H1 (cell line): ENCODE measurements around the gene IFT122. TPM values are rescaled to one million over a fixed set of nuclear protein-coding genes. Genes with fewer than 3 reads are reported as not detected.

ENCODE experiments used
- CTCF ChIA-PET: fragments of 300-600 bp; sonication (Branson Sonifier 250); formaldehyde crosslinking; loops from one replicate; lab custom pipeline; 2021; ENCODE audit not compliant: partially characterized antibody; lab: Charles Lee
- POLR2A ChIA-PET: fragments of 300-600 bp; sonication (Branson Sonifier 250); formaldehyde crosslinking; loops from one replicate; lab custom pipeline; 2021; ENCODE audit warnings: inconsistent platforms; ENCODE audit not compliant: partially characterized antibody; lab: Charles Lee
- DNase-seq, 2 experiments: peaks; one replicate each; pipeline versions ENCODE4 v3.0.0 to v3.0.0-alpha.2; 2010 to 2022; ENCODE audit warnings: low spot score in 2 of 2, low read depth in 1 of 2, mixed read lengths in 1 of 2
- FAIRE-seq: peaks from 2 replicates; lab custom pipeline; 2011; peaks lifted over from hg19 to GRCh38; lab: Jason Lieb, UNC
- H2AFZ ChIP-seq: 2 replicates; pipeline ENCODE4 v1.8.1; 2012; ENCODE audit warnings: low read length, inconsistent platforms
- H2AK5ac ChIP-seq: 2 replicates; pipeline ENCODE4 v1.6.1; 2013; ENCODE audit warnings: low read depth, low read length
- H2BK120ac ChIP-seq: replicated peaks from 2 replicates; pipeline ENCODE3; 2013; ENCODE audit warnings: low read depth, low read length, inconsistent platforms
- H2BK12ac ChIP-seq: 2 replicates; pipeline ENCODE4 v1.6.1; 2013; ENCODE audit warnings: low read depth, low read length
- H2BK15ac ChIP-seq: 2 replicates; pipeline ENCODE4 v1.6.1; 2013; ENCODE audit warnings: low read length
- H2BK20ac ChIP-seq: 2 replicates; pipeline ENCODE4 v1.6.1; 2013; ENCODE audit warnings: low read length
- H2BK5ac ChIP-seq: 2 replicates; pipeline ENCODE4 v1.6.1; 2013; ENCODE audit warnings: low read depth, low read length
- H3K14ac ChIP-seq: 2 replicates; pipeline ENCODE4 v1.6.1; 2013; ENCODE audit warnings: inconsistent platforms; ENCODE audit not compliant: insufficient read length
- H3K18ac ChIP-seq: 2 replicates; pipeline ENCODE4 v1.6.1; 2013; ENCODE audit warnings: low read length; ENCODE audit errors: extremely low read depth
- H3K23ac ChIP-seq: 2 replicates; pipeline ENCODE4 v1.6.1; 2013; ENCODE audit warnings: inconsistent platforms; ENCODE audit not compliant: insufficient read length
- H3K23me2 ChIP-seq: 2 replicates; pipeline ENCODE4 v1.6.1; 2013; ENCODE audit warnings: low read depth, low read length
- H3K27ac ChIP-seq: 2 replicates; pipeline ENCODE4 v1.6.1; 2011; ENCODE audit warnings: low read depth, low read length, inconsistent platforms
- H3K27me3 ChIP-seq, 4 experiments: replicated peaks in 1 of 4; 1 replicate in 1 of 4; 2 replicates in 3 of 4; pipeline versions ENCODE4 v1.6.1 to v1.8.1; 2011 to 2013; ENCODE audit warnings: low read length in 3 of 4, mild to moderate bottlenecking in 3 of 4, inconsistent platforms in 2 of 4, mixed read lengths in 2 of 4, moderate library complexity in 1 of 4; ENCODE audit not compliant: control insufficient read depth in 3 of 4, insufficient read depth in 3 of 4; ENCODE audit errors: extremely low read depth in 1 of 4
- H3K36me3 ChIP-seq, 4 experiments: 2 replicates each; pipeline versions ENCODE4 v1.6.1 to v1.8.1; 2011 to 2013; ENCODE audit warnings: mild to moderate bottlenecking in 4 of 4, low read length in 3 of 4, moderate library complexity in 2 of 4, control low read depth in 1 of 4, inconsistent platforms in 1 of 4; ENCODE audit not compliant: insufficient read depth in 4 of 4, control insufficient read depth in 2 of 4
- H3K4ac ChIP-seq: replicated peaks from 2 replicates; pipeline ENCODE3; 2013; ENCODE audit warnings: low read length, low read depth, mixed read lengths, inconsistent platforms; ENCODE audit not compliant: insufficient read length
- H3K4me1 ChIP-seq, 4 experiments: replicated peaks in 1 of 4; 1 replicate in 1 of 4; 2 replicates in 3 of 4; pipeline versions ENCODE4 v1.6.1 to v1.8.1; 2011 to 2013; ENCODE audit warnings: low read length in 3 of 4, inconsistent platforms in 2 of 4, mixed read lengths in 1 of 4; ENCODE audit not compliant: insufficient read depth in 4 of 4, control insufficient read depth in 3 of 4
- H3K4me2 ChIP-seq, 2 experiments: 2 replicates each; pipeline versions ENCODE4 v1.6.1 to v1.8.1; 2011 to 2013; ENCODE audit warnings: low read depth in 2 of 2, low read length in 2 of 2, control low read depth in 1 of 2, inconsistent platforms in 1 of 2, mild to moderate bottlenecking in 1 of 2; ENCODE audit not compliant: insufficient read depth in 1 of 2
- H3K4me3 ChIP-seq, 4 experiments: fragments of 200-600, 300-600 bp in 1 of 4; sonication (generic), shearing (Covaris generic), sonication (Bioruptor Twin) in 1 of 4; 2 replicates each; pipeline versions ENCODE4 v1.5.1 to v1.8.1; 2011 to 2016; ENCODE audit warnings: low read length in 4 of 4, low read depth in 3 of 4, control low read depth in 2 of 4, inconsistent platforms in 2 of 4, mild to moderate bottlenecking in 2 of 4, mixed read lengths in 1 of 4, moderate library complexity in 1 of 4; ENCODE audit not compliant: insufficient read depth in 2 of 4; ENCODE audit errors: extremely low read depth in 1 of 4
- H3K56ac ChIP-seq: replicated peaks from 2 replicates; pipeline ENCODE3; 2013; ENCODE audit warnings: low read depth, mild to moderate bottlenecking, mixed read lengths, low read length, inconsistent platforms; ENCODE audit not compliant: insufficient read length
- H3K79me1 ChIP-seq: 2 replicates; pipeline ENCODE4 v1.6.1; 2013; ENCODE audit warnings: low read depth, low read length, control low read depth
- H3K79me2 ChIP-seq, 2 experiments: 2 replicates each; pipeline versions ENCODE4 v1.6.1 to v1.8.1; 2012 to 2013; ENCODE audit warnings: low read length in 2 of 2, mild to moderate bottlenecking in 2 of 2, inconsistent platforms in 1 of 2; ENCODE audit not compliant: insufficient read depth in 2 of 2, control insufficient read depth in 1 of 2
- H3K9ac ChIP-seq, 4 experiments: replicated peaks in 1 of 4; 1 replicate in 1 of 4; 2 replicates in 3 of 4; pipeline versions ENCODE4 v1.6.1 to v1.8.1; 2011 to 2013; ENCODE audit warnings: low read depth in 3 of 4, low read length in 3 of 4, control low read depth in 2 of 4, mild to moderate bottlenecking in 2 of 4, moderate library complexity in 2 of 4, inconsistent platforms in 1 of 4; ENCODE audit errors: extremely low read depth in 1 of 4
- H3K9me3 ChIP-seq, 2 experiments: 2 replicates each; pipeline versions ENCODE4 v1.6.1 to v1.8.1; 2012 to 2013; ENCODE audit warnings: mild to moderate bottlenecking in 2 of 2, moderate library complexity in 2 of 2, control low read depth in 1 of 2, inconsistent platforms in 1 of 2, low read depth in 1 of 2, low read length in 1 of 2, mixed read lengths in 1 of 2; ENCODE audit not compliant: insufficient read depth in 2 of 2
- H4K20me1 ChIP-seq, 2 experiments: replicated peaks in 1 of 2; 2 replicates each; pipeline versions ENCODE3 to v1.8.1; 2011 to 2013; ENCODE audit warnings: inconsistent platforms in 2 of 2, low read length in 2 of 2, mild to moderate bottlenecking in 1 of 2; ENCODE audit not compliant: insufficient read depth in 2 of 2, control insufficient read depth in 1 of 2
- H4K5ac ChIP-seq: 2 replicates; pipeline ENCODE4 v1.6.1; 2013; ENCODE audit warnings: low read length, low read depth, mixed read lengths, inconsistent platforms; ENCODE audit not compliant: insufficient read length
- H4K8ac ChIP-seq: 2 replicates; pipeline ENCODE4 v1.8.0; 2013; ENCODE audit warnings: mild to moderate bottlenecking, moderate library complexity, low read length, inconsistent platforms; ENCODE audit not compliant: insufficient read depth; ENCODE audit errors: extremely low read depth
- H4K91ac ChIP-seq: replicated peaks from 2 replicates; pipeline ENCODE3; 2013; ENCODE audit warnings: low read length, mixed read lengths, inconsistent platforms; ENCODE audit not compliant: insufficient read length
- CEBPB ChIP-seq: IDR thresholded peaks from 2 replicates; pipeline ENCODE4 v1.6.1; 2012; ENCODE audit warnings: low read depth, low read length
- CHD2 ChIP-seq: IDR thresholded peaks from 2 replicates; pipeline ENCODE4 v1.6.1; 2012; ENCODE audit warnings: low read length, improper control_type of control experiment
- HDAC2 ChIP-seq, 2 experiments: fragments of 300-600 bp in 1 of 2; sonication (generic) in 1 of 2; IDR thresholded peaks; 2 replicates each; pipeline ENCODE4 v1.6.1; 2011 to 2012; ENCODE audit warnings: low read depth in 2 of 2, low read length in 2 of 2, mild to moderate bottlenecking in 2 of 2, moderate library complexity in 2 of 2, borderline replicate concordance in 1 of 2, inconsistent platforms in 1 of 2
- KDM1A ChIP-seq: fragments of 200-600, 300-600 bp; sonication (generic); IDR thresholded peaks from 2 replicates; pipeline ENCODE4 v1.7.1; 2016; ENCODE audit warnings: mild to moderate bottlenecking, low read length, borderline replicate concordance
- KDM4A ChIP-seq: IDR thresholded peaks from one replicate; pipeline ENCODE4 v1.7.1; 2012; ENCODE audit warnings: low read depth, mild to moderate bottlenecking, moderate library complexity, low read length, inconsistent platforms; ENCODE audit not compliant: severe bottlenecking
- PHF8 ChIP-seq: fragments of 200-600 bp; sonication (generic); conservative IDR thresholded peaks from 2 replicates; pipeline ENCODE4 v1.7.1; 2012; ENCODE audit warnings: low read depth, mild to moderate bottlenecking, inconsistent platforms, low read length, moderate library complexity
- SAP30 ChIP-seq: fragments of 300-600 bp; sonication (generic); IDR thresholded peaks from 2 replicates; pipeline ENCODE4 v1.7.1; 2012; ENCODE audit warnings: low read length, moderate library complexity, mild to moderate bottlenecking, inconsistent platforms; ENCODE audit not compliant: insufficient read depth, insufficient replicate concordance
- SIN3A ChIP-seq, 2 experiments: IDR thresholded peaks in 1 of 2; conservative IDR thresholded peaks in 1 of 2; 2 replicates each; pipeline ENCODE4 v1.6.1; 2011 to 2012; ENCODE audit warnings: low read length in 2 of 2, improper control_type of control experiment in 1 of 2, low read depth in 1 of 2, mild to moderate bottlenecking in 1 of 2
- SP1 ChIP-seq: IDR thresholded peaks from 2 replicates; pipeline ENCODE4 v1.6.1; 2011; ENCODE audit warnings: low read depth, low read length
- SRF ChIP-seq: IDR thresholded peaks from 2 replicates; pipeline ENCODE4 v1.6.1; 2011; ENCODE audit warnings: mild to moderate bottlenecking, low read depth, low read length, moderate library complexity
- WGBS, 2 experiments: shearing (Covaris generic) in 1 of 2; methylation state at CpG; one replicate each; pipeline versions ENCODE4 v1.1.6 to v1.1.7; 2013 to 2015; ENCODE audit warnings: low lambda C conversion rate in 2 of 2, mixed read lengths in 2 of 2, inconsistent platforms in 1 of 2, low coverage in 1 of 2, missing lambda C conversion rate in 1 of 2; ENCODE audit not compliant: insufficient replicate concordance in 2 of 2, insufficient coverage in 1 of 2, insufficient read length in 1 of 2; ENCODE audit errors: extremely low coverage in 1 of 2, missing lambda C conversion rate in 1 of 2; 5-methylcytosine and 5-hydroxymethylcytosine counted together
- polyA plus RNA-seq, 7 experiments: library from polyadenylated mRNA; depleted of rRNA in 3 of 7; stranded (reverse) in 5 of 7; unstranded in 2 of 7; fragments of >200 nt in 5 of 7; fragments of 200-250 nt in 2 of 7; gene quantifications; 1 replicate in 5 of 7; 2 replicates in 1 of 7; 4 replicates in 1 of 7; pipeline versions ENCODE4 v1.2.1 to v1.2.3, GENCODE V29; 2011 to 2013; ENCODE audit warnings: missing spikeins in 2 of 7, mixed read lengths in 2 of 7
- total RNA-seq: library from RNA; stranded (reverse); fragmentation: NEBNext Ultra II Directional; extraction: Animal tissue kit (Norgen Biotek cat#: 25700); gene quantifications from 2 replicates; pipeline ENCODE4 v1.2.1, GENCODE V29; 2021

The IFT122 gene
- total and polyA plus RNA-seq, 2 of the 8 experiments (the other 6 are each of a cell fraction or from before 2014, with no cell fraction given), result 23.7 to 25.1 TPM

GRCh38 chr3:129439226-129439816, 703 bp upstream of the IFT122 start:
- H4K8ac ChIP-seq, result peak overlapping the region; percentile 84
- peak overlapping the region; percentile 63 to 68 for H3K4me2 ChIP-seq
- H2BK20ac ChIP-seq, result no peak overlapping the region
- peak overlapping the region; percentile 20 for H3K27ac ChIP-seq
- H4K5ac ChIP-seq, result peak overlapping the region; percentile 31
- FAIRE-seq (no peak), DNase-seq (no peak)
- H3K4me3 ChIP-seq, result peak overlapping the region; percentile 76 to 95 (median 86)
- no peaks in the 10 kb centered on the region for H4K20me1 ChIP-seq
- H3K23me2 ChIP-seq, result peaks cover 1% of the 10 kb centered on the region; the same call in 1 of the 2 replicates
- no peak overlapping the region for H2BK12ac ChIP-seq
- peak overlapping the region; percentile 14; the same call in 1 of the 2 replicates for H2AFZ ChIP-seq
- no peaks in the 10 kb centered on the region for H3K27me3 ChIP-seq
- H3K9me3 ChIP-seq, result no peaks in the 10 kb centered on the region
- H3K79me1 ChIP-seq, result peaks cover 2% of the 10 kb centered on the region; the same call in 1 of the 2 replicates
- H3K36me3 ChIP-seq, result peaks cover 3 to 35% (median 19%) of the 10 kb centered on the region in 4 experiments
- no peak overlapping the region for H3K23ac ChIP-seq
- H2BK120ac ChIP-seq, result no peak overlapping the region
- WGBS, 2 experiments, result 1% methylated on average over 17 of the region's 17 CpGs; no CpG with 5 or more reads in 1 of the 2 experiments
- peak overlapping the region; percentile 70 for H3K56ac ChIP-seq
- peak overlapping the region; percentile 1 for H3K4ac ChIP-seq
- H3K18ac ChIP-seq, result peak overlapping the region; percentile 51; the same call in 1 of the 2 replicates
- no peak overlapping the region for H2BK15ac ChIP-seq
- peak overlapping the region; percentile 84 for H2BK5ac ChIP-seq
- POLR2A ChIA-PET, result interaction anchor here (0.5 to 4.1 kb wide), 12 partner anchors 9 to 188 kb away, joined by 3 to 61 read pairs (median 4); partner anchors contain the start of gene EFCAB12
- H3K14ac ChIP-seq, result no peak overlapping the region
- peaks cover 0 to 45% of the 10 kb centered on the region in 2 experiments; a peak in 3 of 4 replicates for H3K79me2 ChIP-seq
- peaks cover 0 to 8% (median 4%) of the 10 kb centered on the region in 4 experiments; a peak in 5 of 7 replicates for H3K4me1 ChIP-seq
- peak overlapping the region; percentile 91 for H4K91ac ChIP-seq
- H2AK5ac ChIP-seq, result no peak overlapping the region
- TF ChIP-seq SRF (0 out of 2 replicates have a peak, but pooled peaks have one; percentile 2), KDM4A (peak; percentile 75), SAP30 (peak; percentile 86), SP1 (no peak), SIN3A (conservative IDR thresholded peaks at IDR 0.05 in 1 of 2, IDR thresholded peaks at IDR 0.05 in 1 of 2; ENCODE audit: low read depth in 1 of 2, low read length in 2 of 2) (peak; percentile 24 to 67; a peak in 1 of 4 replicates), KDM1A (peak; percentile 99), HDAC2 (IDR thresholded peaks at IDR 0.05; ENCODE audit: borderline replicate concordance in 1 of 2, low read depth in 2 of 2, low read length in 2 of 2) (peak in 1 of 2 experiments; percentile 96; a peak in 2 of 4 replicates), PHF8 (peak; percentile 83), CHD2 (no peak), CEBPB (no peak)
- CTCF ChIA-PET, result interaction anchor here (0.5 to 1.9 kb wide), 7 partner anchors 9 to 377 kb away, joined by 3 to 8 read pairs (median 3); partner anchors contain the start of gene EFCAB12
- peak overlapping the region; percentile 60 to 84 (median 66) for H3K9ac ChIP-seq
